Stimulated activated CD4-positive, alpha-beta T cell treated with anti-CD3 and anti-CD28 coated beads, Interleukin-15, amount 100 ng/mL, for 1 hour (primary cell): ENCODE measurements around the gene MIPOL1.
"Not testable (repeated sequence)": the region's sequence is repeated elsewhere in the genome, so short reads cannot be mapped to it uniquely, and the experiment has no call there.

Experiments used
- DNase-seq, 2 donors: peaks; one replicate each; pipeline ENCODE4 v3.0.0-alpha.2; 2020; ENCODE audit warnings: low read depth in 1 of 2, low spot score in 1 of 2

MIPOL1 gene

GRCh38 chr14:37186865-37187264 is 10.9 kb upstream of the MIPOL1 start:
- no peak for DNase-seq

- DNase-seq = no peak
Observed at GRCh38 chr14:37187294-37187693, 10.4 kb upstream of the MIPOL1 start.

- not testable (repeated sequence) for DNase-seq
Observed at GRCh38 chr14:37187840-37188577, 9.7 kb upstream of the MIPOL1 start.

GRCh38 chr14:37189733-37190132 is 8.0 kb upstream of the MIPOL1 start:
- not testable (repeated sequence) for DNase-seq

- no peak for DNase-seq
Observed at GRCh38 chr14:37194698-37195097, 3.0 kb upstream of the MIPOL1 start.

- DNase-seq = no peak
Observed at GRCh38 chr14:37195327-37195726, 2.4 kb upstream of the MIPOL1 start.

GRCh38 chr14:37196604-37197420 is 925 bp upstream of the MIPOL1 start:
- DNase-seq = no peak

GRCh38 chr14:37198273-37198598 is 499 bp downstream of the MIPOL1 start:
- DNase-seq = no peak

- no peak for DNase-seq
Observed at GRCh38 chr14:37198907-37199306, 1.2 kb downstream of the MIPOL1 start.

- DNase-seq = no peak
Observed at GRCh38 chr14:37201724-37202123, 4.0 kb downstream of the MIPOL1 start.

- DNase-seq = no peak
Observed at GRCh38 chr14:37202265-37202664, 4.5 kb downstream of the MIPOL1 start.

GRCh38 chr14:37202812-37203211 is 5.1 kb downstream of the MIPOL1 start:
- no peak for DNase-seq

GRCh38 chr14:37203423-37203822 is 5.7 kb downstream of the MIPOL1 start:
- DNase-seq = no peak

GRCh38 chr14:37205623-37206605 is 8.2 kb downstream of the MIPOL1 start:
- not testable (repeated sequence) for DNase-seq

GRCh38 chr14:37209617-37210016 is 11.9 kb downstream of the MIPOL1 start:
- DNase-seq = not testable (repeated sequence)

- DNase-seq = no peak
Observed at GRCh38 chr14:37210448-37210847, 12.7 kb downstream of the MIPOL1 start.

GRCh38 chr14:37213016-37213415 is 15.3 kb downstream of the MIPOL1 start:
- DNase-seq = no peak

GRCh38 chr14:37215345-37215744 is 17.6 kb downstream of the MIPOL1 start:
- no peak for DNase-seq

- DNase-seq = no peak
Observed at GRCh38 chr14:37221073-37221472, 23.3 kb downstream of the MIPOL1 start.

- DNase-seq = no peak
Observed at GRCh38 chr14:37223947-37224474, 26.3 kb downstream of the MIPOL1 start.

GRCh38 chr14:37225668-37226067 is 27.9 kb downstream of the MIPOL1 start:
- DNase-seq = not testable (repeated sequence)
